ENCODE results near the gene SLC16A4. TPM values are rescaled to one million over a fixed set of nuclear protein-coding genes. Genes with fewer than 3 reads are reported as not detected.
"Not testable (repeated sequence)": the region's sequence is repeated elsewhere in the genome, so short reads cannot be mapped to it uniquely, and the experiment has no call there.

Gene SLC16A4
- total RNA-seq, 1 experiment from 2014 or later: 0.22 TPM

- Histone ChIP-seq H3K79me2 (ENCODE audit: low read length) (peaks cover 29% of the 10 kb centered on the region), H3K9me2 (replicated peaks; ENCODE audit: low read length) (no peaks in the 10 kb centered on the region), H3K4me3 (ENCODE audit: low read length) (no peak overlapping the region), H3K4me2 (ENCODE audit: low read length) (no peak overlapping the region), H3F3A (ENCODE audit: low read length, unreplicated experiment) (no peaks in the 10 kb centered on the region), H3K4me1 (ENCODE audit: insufficient read depth, low read length) (peaks cover 8% of the 10 kb centered on the region; the same call in 1 of the 2 replicates), H3K36me3 (ENCODE audit: low read depth, low read length) (peaks cover 42% of the 10 kb centered on the region), H4K20me1 (ENCODE audit: low read length) (no peaks in the 10 kb centered on the region), H3K9ac (ENCODE audit: low read length) (no peak overlapping the region), H3K27me3 (ENCODE audit: low read length) (no peaks in the 10 kb centered on the region), H3K9me3 (ENCODE audit: low read length) (no peaks in the 10 kb centered on the region), H2AFZ (ENCODE audit: low read length) (no peak overlapping the region), H3K27ac (ENCODE audit: low read length) (no peak overlapping the region)
- DNase-seq (no peak), ATAC-seq (no peak)
- intact Hi-C loops (cut with micrococcal nuclease): no loop called here
- no TSS peak for BruUV-seq (replicated peaks)
- POLR2A ChIA-PET (ENCODE audit: unreplicated experiment): no interaction called here
- TF ChIP-seq EZH2phosphoT487 (IDR thresholded peaks at IDR 0.05; ENCODE audit: borderline replicate concordance, low read length) (no peak), CTCF (conservative IDR thresholded peaks at IDR 0.05; ENCODE audit: low read depth, low read length) (no peak), EZH2 (IDR thresholded peaks at IDR 0.05; ENCODE audit: low read length, unreplicated experiment) (no peak)
- CTCF ChIA-PET: no interaction called here
These were observed 13.6 kb upstream of the SLC16A4 start for GRCh38 chr1:110404401-110404800.

GRCh38 chr1:110403805-110404204, 13.0 kb upstream of the SLC16A4 start:
- no peaks in the 10 kb centered on the region for H3K9me3 ChIP-seq (ENCODE audit: low read length)
- no peak overlapping the region for H3K27ac ChIP-seq (ENCODE audit: low read length)
- no TSS peak for BruUV-seq (replicated peaks)
- no peak overlapping the region for H3K4me3 ChIP-seq (ENCODE audit: low read length)
- H3K79me2 ChIP-seq (ENCODE audit: low read length): peaks cover 29% of the 10 kb centered on the region
- H3K4me2 ChIP-seq (ENCODE audit: low read length): no peak overlapping the region
- ChIA-PET POLR2A (ENCODE audit: unreplicated experiment) (no interaction called here), CTCF (interaction anchor here (0.6 kb wide), 1 partner anchor 196 kb away, joined by 6 read pairs; no protein-coding TSS in a partner anchor)
- H3F3A ChIP-seq (ENCODE audit: low read length, unreplicated experiment): no peaks in the 10 kb centered on the region
- no peak for ATAC-seq
- H2AFZ ChIP-seq (ENCODE audit: low read length): no peak overlapping the region
- no peaks in the 10 kb centered on the region for H3K9me2 ChIP-seq (replicated peaks; ENCODE audit: low read length)
- H4K20me1 ChIP-seq (ENCODE audit: low read length): no peaks in the 10 kb centered on the region
- peaks cover 8% of the 10 kb centered on the region; the same call in 1 of the 2 replicates for H3K4me1 ChIP-seq (ENCODE audit: insufficient read depth, low read length)
- no peak for TF ChIP-seq EZH2phosphoT487 (IDR thresholded peaks at IDR 0.05; ENCODE audit: borderline replicate concordance, low read length)
- no peak for TF ChIP-seq CTCF (conservative IDR thresholded peaks at IDR 0.05; ENCODE audit: low read depth, low read length)
- no peak for DNase-seq
- no peak overlapping the region for H3K9ac ChIP-seq (ENCODE audit: low read length)
- H3K27me3 ChIP-seq (ENCODE audit: low read length): no peaks in the 10 kb centered on the region
- peaks cover 42% of the 10 kb centered on the region for H3K36me3 ChIP-seq (ENCODE audit: low read depth, low read length)
- intact Hi-C loops (cut with micrococcal nuclease): no loop called here

GRCh38 chr1:110396259-110396958, 5.6 kb upstream of the SLC16A4 start:
- H3K4me2 ChIP-seq (ENCODE audit: low read length); H3K27me3 ChIP-seq (ENCODE audit: low read length); H2AFZ ChIP-seq (ENCODE audit: low read length); CTCF ChIA-PET; H3K9me2 ChIP-seq (replicated peaks; ENCODE audit: low read length); H3K9me3 ChIP-seq (ENCODE audit: low read length); ATAC-seq; H3K36me3 ChIP-seq (ENCODE audit: low read depth, low read length); H3K4me3 ChIP-seq (ENCODE audit: low read length); POLR2A ChIA-PET (ENCODE audit: unreplicated experiment); H3K27ac ChIP-seq (ENCODE audit: low read length); H3K79me2 ChIP-seq (ENCODE audit: low read length); intact Hi-C loops (cut with micrococcal nuclease); DNase-seq; H4K20me1 ChIP-seq (ENCODE audit: low read length); H3K9ac ChIP-seq (ENCODE audit: low read length); BruUV-seq (replicated peaks): not testable (repeated sequence)
- Histone ChIP-seq H3K4me1 (ENCODE audit: insufficient read depth, low read length) (peaks cover 26% of the 10 kb centered on the region), H3F3A (ENCODE audit: low read length, unreplicated experiment) (peaks cover 10% of the 10 kb centered on the region)

Measured in PC-3 (cell line).